Glutamatergic neuron (in vitro differentiated cells): ENCODE results near the gene PAEP. TPM values are rescaled to one million over a fixed set of nuclear protein-coding genes. Genes with fewer than 3 reads are reported as not detected.

Experiments
- DNase-seq: peaks from one replicate; pipeline ENCODE4 v3.0.0; 2022
- H3K27ac Mint-ChIP-seq: one replicate; pipeline ENCODE4 v1.8.0; 2020; ENCODE audit warnings: mild to moderate bottlenecking, mixed read lengths, inconsistent platforms; ENCODE audit not compliant: unreplicated experiment
- H3K27me3 Mint-ChIP-seq: one replicate; pipeline ENCODE4 v1.8.0; 2020; ENCODE audit warnings: mild to moderate bottlenecking, moderate library complexity, mixed read lengths, inconsistent platforms; ENCODE audit not compliant: unreplicated experiment
- H3K36me3 Mint-ChIP-seq: one replicate; pipeline ENCODE4 v1.8.0; 2020; ENCODE audit warnings: mild to moderate bottlenecking, mixed read lengths, inconsistent platforms; ENCODE audit not compliant: unreplicated experiment
- H3K4me1 Mint-ChIP-seq: one replicate; pipeline ENCODE4 v1.8.0; 2020; ENCODE audit warnings: mild to moderate bottlenecking, low read depth, mixed read lengths, inconsistent platforms; ENCODE audit not compliant: unreplicated experiment
- H3K4me3 Mint-ChIP-seq: one replicate; pipeline ENCODE4 v1.8.0; 2020; ENCODE audit warnings: mild to moderate bottlenecking, mixed read lengths, inconsistent platforms; ENCODE audit not compliant: unreplicated experiment
- H3K9me3 Mint-ChIP-seq: one replicate; pipeline ENCODE4 v1.8.0; 2020; ENCODE audit warnings: mild to moderate bottlenecking, moderate library complexity, mixed read lengths, inconsistent platforms; ENCODE audit not compliant: unreplicated experiment
- CTCF ChIP-seq: fragments of 200-600 bp; sonication (generic); IDR thresholded peaks from one replicate; pipeline ENCODE4 v1.5.0; 2021; ENCODE audit not compliant: partially characterized antibody, unreplicated experiment
- total RNA-seq: library from RNA; stranded (reverse); fragmentation: NEBNext Ultra II Directional; extraction: Animal tissue kit (Norgen Biotek cat#: 25700); gene quantifications from one replicate; pipeline ENCODE4 v1.2.1, GENCODE V29; 2021; ENCODE audit not compliant: unreplicated experiment

PAEP gene
- total RNA-seq, 1 donor from 2014 or later = not detected

- H3K36me3 Mint-ChIP-seq = peaks cover 6% of the 10 kb centered on the region
- no peak overlapping the region for H3K27ac Mint-ChIP-seq
- H3K4me1 Mint-ChIP-seq = no peaks in the 10 kb centered on the region
These were observed 18.5 kb downstream of the PAEP start for GRCh38 chr9:135579889-135580660.

GRCh38 chr9:135580664-135581380 is 19.3 kb downstream of the PAEP start:
- Mint-ChIP-seq H3K27me3 (peaks cover 1% of the 10 kb centered on the region), H3K9me3 (peaks cover 5% of the 10 kb centered on the region), H3K27ac (no peak overlapping the region), H3K4me1 (no peaks in the 10 kb centered on the region), H3K4me3 (no peak overlapping the region), H3K36me3 (peaks cover 6% of the 10 kb centered on the region)
- no peak for TF ChIP-seq CTCF
- DNase-seq = no peak

More at GRCh38 chr9:135579889-135580660, 18.5 kb downstream of the PAEP start:
- TF ChIP-seq CTCF = no peak
- Mint-ChIP-seq H3K4me3 (no peak overlapping the region), H3K27me3 (peaks cover 1% of the 10 kb centered on the region), H3K9me3 (peaks cover 5% of the 10 kb centered on the region)
- no peak for DNase-seq

- H3K27ac Mint-ChIP-seq = no peak overlapping the region
- H3K27me3 Mint-ChIP-seq = peaks cover 1% of the 10 kb centered on the region
- no peak for DNase-seq
- H3K36me3 Mint-ChIP-seq = peaks cover 6% of the 10 kb centered on the region
- H3K4me3 Mint-ChIP-seq = no peak overlapping the region
- H3K4me1 Mint-ChIP-seq = no peaks in the 10 kb centered on the region
- peaks cover 5% of the 10 kb centered on the region for H3K9me3 Mint-ChIP-seq
- no peak for TF ChIP-seq CTCF
These were observed 20.3 kb downstream of the PAEP start for GRCh38 chr9:135581636-135582426.

- H3K4me3 Mint-ChIP-seq = no peak overlapping the region
- H3K27ac Mint-ChIP-seq = no peak overlapping the region
- peaks cover 6% of the 10 kb centered on the region for H3K36me3 Mint-ChIP-seq
- peaks cover 1% of the 10 kb centered on the region for H3K27me3 Mint-ChIP-seq
- TF ChIP-seq CTCF = no peak
- no peaks in the 10 kb centered on the region for H3K4me1 Mint-ChIP-seq
- DNase-seq = no peak
- H3K9me3 Mint-ChIP-seq = peaks cover 4% of the 10 kb centered on the region
These were observed 21.0 kb downstream of the PAEP start for GRCh38 chr9:135582541-135582940.
